HepG2 (cell line): Measurements from ENCODE around the gene PCBD1. TPM values are rescaled to one million over a fixed set of nuclear protein-coding genes. Genes with fewer than 3 reads are reported as not detected.

Source experiments
- ATAC-seq: fragments of 200-7000 bp; cut with Tn5 transposase; 3 replicates; pipeline ENCODE4 v1.9.1; 2020; ENCODE audit warnings: mild to moderate bottlenecking, moderate library complexity
- BruUV-seq: library from RNA; stranded (reverse); fragments of 400-500 nt; replicated peaks from 2 replicates; lab custom pipeline; 2021; lab: Mats Ljungman, UMichigan
- CTCF ChIA-PET: fragments of 300-600 bp; formaldehyde crosslinking; extraction: SDS; loops from one replicate; lab custom pipeline; 2021; ENCODE audit warnings: low total read pairs, inconsistent platforms, low intra/inter-chr PET ratio; lab: Yijun Ruan, JAX
- POLR2A ChIA-PET: fragments of 350-600 bp; sonication (Branson Sonifier 250); formaldehyde crosslinking; loops from one replicate; lab custom pipeline; 2020; ENCODE audit warnings: antibody characterized with exemption, inconsistent platforms; lab: Yijun Ruan, JAX
- DNase-seq: peaks from one replicate; pipeline ENCODE4 v3.0.0-alpha.2; 2015; ENCODE audit warnings: low spot score
- FAIRE-seq: peaks from 3 replicates; lab custom pipeline; 2011; peaks lifted over from hg19 to GRCh38; lab: Jason Lieb, UNC
- H2AFZ ChIP-seq: one replicate; pipeline ENCODE4 v1.6.1; 2011; ENCODE audit warnings: low read length, inconsistent platforms
- H3K27ac ChIP-seq: fragments of 300-600 bp; 3 replicates; pipeline ENCODE4 v1.8.0; 2011; ENCODE audit warnings: mixed run types, mild to moderate bottlenecking, mixed read lengths, low read length, inconsistent platforms; ENCODE audit not compliant: insufficient read depth; ENCODE audit errors: extremely low read length
- H3K27me3 ChIP-seq, 2 experiments: fragments of 200-600 bp in 1 of 2; 2 replicates in 1 of 2; 3 replicates in 1 of 2; pipeline versions ENCODE4 v1.6.0 to v1.8.0; 2011; ENCODE audit warnings: low read length in 2 of 2, mild to moderate bottlenecking in 2 of 2, moderate library complexity in 2 of 2, inconsistent platforms in 1 of 2; ENCODE audit not compliant: insufficient read depth in 2 of 2, control insufficient read depth in 1 of 2
- H3K36me3 ChIP-seq, 2 experiments: fragments of 200-600 bp in 1 of 2; replicated peaks in 1 of 2; 2 replicates in 1 of 2; 3 replicates in 1 of 2; pipeline versions ENCODE4 v1.5.1 to v1.8.0; 2011; ENCODE audit warnings: low read length in 2 of 2, inconsistent platforms in 1 of 2; ENCODE audit not compliant: insufficient read depth in 2 of 2, control insufficient read depth in 1 of 2
- H3K4me1 ChIP-seq: 2 replicates; pipeline ENCODE4 v1.5.1; 2012; ENCODE audit warnings: low read length, inconsistent platforms; ENCODE audit not compliant: insufficient read depth
- H3K4me2 ChIP-seq: 2 replicates; pipeline ENCODE4 v1.6.0; 2011; ENCODE audit warnings: low read depth, low read length, inconsistent platforms
- H3K4me3 ChIP-seq, 3 experiments: fragments of 200-600 bp in 1 of 3; sonication (generic), shearing (Covaris generic) in 1 of 3; replicated peaks in 1 of 3; 2 replicates each; pipeline ENCODE4 v1.5.1; 2011 to 2016; ENCODE audit warnings: low read length in 3 of 3, inconsistent platforms in 2 of 3, low read depth in 2 of 3, mild to moderate bottlenecking in 2 of 3, control low read depth in 1 of 3, mixed read lengths in 1 of 3; ENCODE audit not compliant: insufficient read depth in 1 of 3
- H3K79me2 ChIP-seq: one replicate; pipeline ENCODE4 v1.6.1; 2011; ENCODE audit warnings: low read length, inconsistent platforms; ENCODE audit not compliant: insufficient read depth
- H3K9ac ChIP-seq: 2 replicates; pipeline ENCODE4 v1.6.0; 2011; ENCODE audit warnings: mild to moderate bottlenecking, low read depth, low read length, inconsistent platforms; ENCODE audit not compliant: insufficient read depth
- H3K9me3 ChIP-seq: 2 replicates; pipeline ENCODE4 v1.5.1; 2012; ENCODE audit warnings: mild to moderate bottlenecking, low read length
- H4K20me1 ChIP-seq: 2 replicates; pipeline ENCODE4 v1.6.0; 2011; ENCODE audit warnings: inconsistent platforms, mild to moderate bottlenecking, low read length, moderate library complexity; ENCODE audit not compliant: insufficient read depth
- JUN ChIP-seq: sonication (generic); formaldehyde crosslinking; IDR thresholded peaks from 2 replicates; pipeline ENCODE4 v1.4.0; 2020; ENCODE audit warnings: mild to moderate bottlenecking, missing genetic modification reagents
- MLLT10 ChIP-seq: sonication (generic); formaldehyde crosslinking; IDR thresholded peaks from 2 replicates; pipeline ENCODE4 v1.4.0; 2020; ENCODE audit warnings: missing genetic modification reagents
- NFKB2 ChIP-seq: sonication (generic); formaldehyde crosslinking; IDR thresholded peaks from 2 replicates; pipeline ENCODE4 v1.4.0; 2020; ENCODE audit warnings: missing genetic modification reagents, borderline replicate concordance
- RCOR2 ChIP-seq: IDR thresholded peaks from 2 replicates; pipeline ENCODE4 v1.6.1; 2016; ENCODE audit warnings: missing biosample characterization, missing genetic modification reagents
- SP5 ChIP-seq: IDR thresholded peaks from 2 replicates; pipeline ENCODE4 v1.6.1; 2016; ENCODE audit warnings: low read depth, borderline replicate concordance
- YY1 ChIP-seq: IDR thresholded peaks from 2 replicates; pipeline ENCODE4 v1.6.1; 2011; ENCODE audit warnings: low read length, low read depth, moderate library complexity, mild to moderate bottlenecking; ENCODE audit not compliant: insufficient read depth, insufficient replicate concordance
- ZBTB38 ChIP-seq: sonication (generic); formaldehyde crosslinking; IDR thresholded peaks from 2 replicates; pipeline ENCODE4 v1.5.1; 2020; ENCODE audit warnings: mild to moderate bottlenecking, missing genetic modification reagents
- ZKSCAN1 ChIP-seq: fragments of 150-350 bp; IDR thresholded peaks from 2 replicates; pipeline ENCODE4 v1.6.1; 2014; ENCODE audit warnings: low read length
- ZKSCAN8 ChIP-seq: IDR thresholded peaks from 2 replicates; pipeline ENCODE4 v1.6.1; 2016; ENCODE audit warnings: borderline replicate concordance, missing genetic modification reagents, missing compliant biosample characterization
- ZNF12 ChIP-seq: sonication (generic); formaldehyde crosslinking; IDR thresholded peaks from 2 replicates; pipeline ENCODE4 v1.5.0; 2020; ENCODE audit warnings: missing genetic modification reagents
- ZNF550 ChIP-seq: sonication (generic); formaldehyde crosslinking; IDR thresholded peaks from 2 replicates; pipeline ENCODE4 v1.4.0; 2020; ENCODE audit warnings: mild to moderate bottlenecking, missing genetic modification reagents, borderline replicate concordance
- ZNF737 ChIP-seq: sonication (generic); formaldehyde crosslinking; IDR thresholded peaks from 2 replicates; pipeline ENCODE4 v1.5.0; 2020; ENCODE audit warnings: missing genetic modification reagents, mild to moderate bottlenecking, borderline replicate concordance
- ZNF75D ChIP-seq: sonication (generic); formaldehyde crosslinking; IDR thresholded peaks from 2 replicates; pipeline ENCODE4 v1.8.1; 2023; ENCODE audit warnings: missing genetic modification reagents, mild to moderate bottlenecking, borderline replicate concordance
- WGBS: methylation state at CpG from one replicate; pipeline ENCODE4 v1.1.6; 2017; ENCODE audit warnings: low lambda C conversion rate; 5-methylcytosine and 5-hydroxymethylcytosine counted together
- in situ Hi-C: cut with HindIII; loops from 2 replicates; pipeline ENCODE4 v1.10.0; 2017; ENCODE audit warnings: low pct_unique_long_range_greater_than_20kb; ENCODE audit not compliant: extremely low pct_ligation_motif_present
- intact Hi-C: fragments of 100-400 bp; cut with micrococcal nuclease; formaldehyde crosslinking; loops from one replicate; pipeline ENCODE4 v1.10.0; 2022; ENCODE audit not compliant: unreplicated experiment
- polyA plus RNA-seq, 8 experiments: library from polyadenylated mRNA; depleted of rRNA in 3 of 8; stranded (reverse) in 7 of 8; unstranded in 1 of 8; fragments of >200 nt; fragmentation: Illumina TruSeq in 4 of 8; extraction: Trizol in 4 of 8; gene quantifications; 2 replicates each; pipeline versions ENCODE4 v1.2.1 to v1.2.3, GENCODE V29; 2011 to 2016; ENCODE audit warnings: low read depth in 4 of 8, missing spikeins in 1 of 8, mixed read lengths in 1 of 8; ENCODE audit not compliant: insufficient read depth in 1 of 8
- total RNA-seq, 5 experiments: library from RNA; depleted of rRNA; stranded (reverse); fragments of >200 nt; fragmentation: Illumina TruSeq; extraction: Trizol; gene quantifications; 2 replicates each; pipeline ENCODE4 v1.2.3, GENCODE V29; 2016; ENCODE audit warnings: low read depth in 1 of 5
- TF ChIP-seq, protein P1 (sequence below): sonication (generic); formaldehyde crosslinking; IDR thresholded peaks from 2 replicates; pipeline ENCODE4 v1.4.0; 2020; ENCODE audit warnings: missing genetic modification reagents
- TF ChIP-seq, protein P2 (sequence below): IDR thresholded peaks from 2 replicates; pipeline ENCODE4 v1.6.1; 2016; ENCODE audit warnings: missing compliant biosample characterization, missing genetic modification reagents, borderline replicate concordance
- TF ChIP-seq, protein P3 (sequence below): sonication (generic); formaldehyde crosslinking; IDR thresholded peaks from 2 replicates; pipeline ENCODE4 v1.5.0; 2020; ENCODE audit warnings: missing genetic modification reagents

Gene PCBD1
- total and polyA plus RNA-seq, 2 of the 13 experiments (the other 11 are each of a cell fraction or from before 2014, with no cell fraction given), result 95.3 to 168 TPM

DNA sequence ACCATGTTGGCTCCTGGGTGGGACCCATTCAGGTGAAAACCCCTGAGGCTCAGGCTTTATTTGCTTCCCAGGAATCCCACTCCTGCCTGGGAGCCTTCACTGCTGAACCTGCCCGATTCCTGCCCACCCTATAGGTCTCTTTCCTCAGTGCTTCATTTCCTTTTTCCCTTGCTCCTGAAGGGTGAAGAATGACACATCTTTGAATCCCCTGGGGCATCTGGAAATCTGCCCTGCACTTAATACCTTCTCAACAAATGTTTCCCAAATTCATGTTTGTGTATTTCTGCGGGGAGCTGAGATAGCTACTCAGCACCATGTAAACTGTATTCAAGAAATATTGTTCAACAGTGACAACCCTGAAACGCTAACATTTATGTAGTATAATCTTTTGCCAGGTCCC lies 10.3 kb upstream of the PCBD1 start (continued):
- TF ChIP-seq, protein P1, sequence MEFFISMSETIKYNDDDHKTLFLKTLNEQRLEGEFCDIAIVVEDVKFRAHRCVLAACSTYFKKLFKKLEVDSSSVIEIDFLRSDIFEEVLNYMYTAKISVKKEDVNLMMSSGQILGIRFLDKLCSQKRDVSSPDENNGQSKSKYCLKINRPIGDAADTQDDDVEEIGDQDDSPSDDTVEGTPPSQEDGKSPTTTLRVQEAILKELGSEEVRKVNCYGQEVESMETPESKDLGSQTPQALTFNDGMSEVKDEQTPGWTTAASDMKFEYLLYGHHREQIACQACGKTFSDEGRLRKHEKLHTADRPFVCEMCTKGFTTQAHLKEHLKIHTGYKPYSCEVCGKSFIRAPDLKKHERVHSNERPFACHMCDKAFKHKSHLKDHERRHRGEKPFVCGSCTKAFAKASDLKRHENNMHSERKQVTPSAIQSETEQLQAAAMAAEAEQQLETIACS, result no peak
- TF ChIP-seq ZKSCAN1, result no peak
- no peak for TF ChIP-seq MLLT10 (CRISPR knock-in tag)
- no peak for TF ChIP-seq ZNF550

DNA sequence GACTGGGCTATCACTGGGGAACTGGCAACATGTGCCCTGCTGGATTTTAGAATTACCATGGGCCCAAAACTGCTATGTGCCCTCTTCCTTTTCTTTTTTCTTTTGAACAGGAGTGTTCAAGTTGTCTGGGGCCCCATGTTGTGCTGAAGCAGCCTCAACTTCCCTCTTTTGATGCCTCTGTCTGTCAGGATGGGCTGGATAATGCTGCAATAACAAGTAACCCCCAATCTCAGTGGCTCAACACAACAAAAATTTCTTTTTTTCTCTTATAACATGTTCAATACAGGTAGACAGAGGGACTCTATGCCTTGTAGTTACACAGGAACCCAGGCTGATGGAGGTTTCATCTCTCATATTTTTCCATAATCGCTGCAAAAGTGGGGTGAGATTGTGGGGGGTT lies 8.2 kb upstream of the PCBD1 start:
- Histone ChIP-seq H3K9ac (no peak overlapping the region), H3K4me1 (peaks cover 11% of the 10 kb centered on the region; the same call in 1 of the 2 replicates), H4K20me1 (no peaks in the 10 kb centered on the region), H3K4me2 (no peak overlapping the region), H3K4me3 (no peak overlapping the region), H3K27ac (no peak overlapping the region), H3K79me2 (no peaks in the 10 kb centered on the region), H3K9me3 (no peaks in the 10 kb centered on the region), H3K27me3 (peaks cover 1 to 28% of the 10 kb centered on the region in 2 experiments; a peak in 4 of 5 replicates), H3K36me3 (no peaks in the 10 kb centered on the region), H2AFZ (no peak overlapping the region)
- intact Hi-C loops, result no loop called here
- DNase-seq (no peak), FAIRE-seq (no peak), ATAC-seq (no peak)
- in situ Hi-C loops, result no loop called here
- ChIA-PET CTCF (no interaction called here), POLR2A (no interaction called here)
- TF ChIP-seq YY1 (no peak), ZNF12 (CRISPR knock-in tag) (peak; percentile 51; the same call in 1 of the 2 replicates)
- 28% methylated on average over 1 of the region's 1 CpG for WGBS
- no TSS peak for BruUV-seq

DNA sequence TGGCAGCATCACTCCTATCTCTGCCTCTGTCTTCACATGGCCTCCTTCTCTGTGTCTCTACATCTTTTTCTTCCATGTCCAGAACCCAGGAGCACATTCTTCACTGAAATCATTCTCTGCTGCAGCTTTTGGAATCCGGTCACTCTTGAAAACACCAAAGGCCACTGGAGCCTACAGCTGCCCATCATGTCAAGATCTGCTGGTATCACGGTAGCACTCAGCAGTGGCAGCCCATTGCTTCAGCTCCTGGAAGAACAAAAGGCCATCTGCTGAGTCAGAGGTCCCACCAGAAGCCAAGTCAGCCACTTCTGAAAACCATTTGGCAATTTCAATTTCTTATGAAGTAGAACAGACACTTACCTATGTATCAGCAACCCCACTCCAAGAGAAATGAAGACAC lies 6.1 kb upstream of the PCBD1 start:
- H3K9me3 ChIP-seq, result no peaks in the 10 kb centered on the region
- in situ Hi-C loops (no loop called here), intact Hi-C loops (no loop called here)
- 31% methylated on average over 2 of the region's 2 CpGs for WGBS
- no peaks in the 10 kb centered on the region for H3K79me2 ChIP-seq
- POLR2A ChIA-PET, result no interaction called here
- peaks cover 31% of the 10 kb centered on the region for H3K4me1 ChIP-seq
- peaks cover 0 to 17% of the 10 kb centered on the region in 2 experiments; a peak in 4 of 5 replicates for H3K27me3 ChIP-seq
- no peak for ATAC-seq
- H4K20me1 ChIP-seq, result no peaks in the 10 kb centered on the region
- H3K4me3 ChIP-seq, result no peak overlapping the region
- no peak overlapping the region for H3K9ac ChIP-seq
- H2AFZ ChIP-seq, result no peak overlapping the region
- CTCF ChIA-PET, result interaction anchor here (0.9 kb wide), 1 partner anchor 9 kb away, joined by 3 read pairs; no protein-coding TSS in a partner anchor
- H3K36me3 ChIP-seq, result no peaks in the 10 kb centered on the region
- no TSS peak for BruUV-seq
- H3K4me2 ChIP-seq, result no peak overlapping the region
- H3K27ac ChIP-seq, result no peak overlapping the region
- FAIRE-seq, result no peak
- DNase-seq, result no peak
- TF ChIP-seq SP5 (CRISPR knock-in tag), result no peak
- TF ChIP-seq ZBTB38 (CRISPR knock-in tag), result no peak
- TF ChIP-seq NFKB2 (CRISPR knock-in tag), result no peak
- TF ChIP-seq RCOR2 (CRISPR knock-in tag), result no peak
- no peak for TF ChIP-seq JUN (CRISPR knock-in tag)
- TF ChIP-seq ZNF737 (CRISPR knock-in tag), result no peak
- no peak for TF ChIP-seq ZKSCAN8 (CRISPR knock-in tag)
- TF ChIP-seq, protein P2, sequence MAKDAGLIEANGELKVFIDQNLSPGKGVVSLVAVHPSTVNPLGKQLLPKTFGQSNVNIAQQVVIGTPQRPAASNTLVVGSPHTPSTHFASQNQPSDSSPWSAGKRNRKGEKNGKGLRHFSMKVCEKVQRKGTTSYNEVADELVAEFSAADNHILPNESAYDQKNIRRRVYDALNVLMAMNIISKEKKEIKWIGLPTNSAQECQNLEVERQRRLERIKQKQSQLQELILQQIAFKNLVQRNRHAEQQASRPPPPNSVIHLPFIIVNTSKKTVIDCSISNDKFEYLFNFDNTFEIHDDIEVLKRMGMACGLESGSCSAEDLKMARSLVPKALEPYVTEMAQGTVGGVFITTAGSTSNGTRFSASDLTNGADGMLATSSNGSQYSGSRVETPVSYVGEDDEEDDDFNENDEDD (CRISPR knock-in tag), result no peak
- TF ChIP-seq, protein P3, sequence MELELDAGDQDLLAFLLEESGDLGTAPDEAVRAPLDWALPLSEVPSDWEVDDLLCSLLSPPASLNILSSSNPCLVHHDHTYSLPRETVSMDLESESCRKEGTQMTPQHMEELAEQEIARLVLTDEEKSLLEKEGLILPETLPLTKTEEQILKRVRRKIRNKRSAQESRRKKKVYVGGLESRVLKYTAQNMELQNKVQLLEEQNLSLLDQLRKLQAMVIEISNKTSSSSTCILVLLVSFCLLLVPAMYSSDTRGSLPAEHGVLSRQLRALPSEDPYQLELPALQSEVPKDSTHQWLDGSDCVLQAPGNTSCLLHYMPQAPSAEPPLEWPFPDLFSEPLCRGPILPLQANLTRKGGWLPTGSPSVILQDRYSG (CRISPR knock-in tag), result no peak
- TF ChIP-seq ZNF75D (CRISPR knock-in tag), result no peak
